Gastroesophageal sphincter (tissue), 4 donors: ENCODE data around the gene RDH14. TPM values are rescaled to one million over a fixed set of nuclear protein-coding genes. Genes with fewer than 3 reads are reported as not detected.

Experiments used
- ATAC-seq: fragments of 150-250 bp; one replicate; pipeline ENCODE4 v1.9.1; 2016; ENCODE audit warnings: mild to moderate bottlenecking, moderate library complexity
- H3K27ac ChIP-seq, 4 donors: fragments of 200-600 bp; sonication (generic) in 3 of 4; 1 replicate in 3 of 4; 2 replicates in 1 of 4; pipeline ENCODE4 v1.5.1; 2016 to 2019
- H3K27me3 ChIP-seq: fragments of 200-600 bp; sonication (generic); one replicate; pipeline ENCODE4 v1.5.1; 2019
- H3K36me3 ChIP-seq, 2 donors: fragments of 200-600 bp; sonication (generic); one replicate each; pipeline ENCODE4 v1.5.1; 2019; ENCODE audit warnings: control low read depth in 1 of 2
- H3K4me1 ChIP-seq, 3 donors: fragments of 200-600 bp; sonication (generic); 1 replicate in 2 of 3; 2 replicates in 1 of 3; pipeline ENCODE4 v1.5.1; 2016 to 2019; ENCODE audit warnings: control low read depth in 2 of 3
- H3K4me3 ChIP-seq, 2 donors: fragments of 200-600 bp; sonication (generic); one replicate each; pipeline ENCODE4 v1.5.1; 2019; ENCODE audit warnings: mild to moderate bottlenecking in 1 of 2, moderate library complexity in 1 of 2
- H3K9me3 ChIP-seq, 3 donors: fragments of 200-600 bp; sonication (generic); one replicate each; pipeline ENCODE4 v1.5.1; 2017 to 2019; ENCODE audit warnings: control low read depth in 2 of 3
- CTCF ChIP-seq, 4 experiments: fragments of 200-600 bp in 2 of 4; fragments of 450-650 bp in 2 of 4; sonication (generic) in 1 of 4; IDR thresholded peaks; one replicate each; pipeline ENCODE4 v1.5.1; 2017 to 2019; ENCODE audit warnings: antibody characterized with exemption in 4 of 4, mild to moderate bottlenecking in 2 of 4, moderate library complexity in 2 of 4
- EP300 ChIP-seq: sonication (generic); formaldehyde crosslinking; IDR thresholded peaks from one replicate; pipeline ENCODE4 v1.6.1; 2017; ENCODE audit warnings: antibody characterized with exemption, mild to moderate bottlenecking
- POLR2A ChIP-seq, 2 donors: fragments of 450-650 bp; IDR thresholded peaks; one replicate each; pipeline ENCODE4 v1.6.1; 2017; ENCODE audit warnings: antibody characterized with exemption in 2 of 2, mild to moderate bottlenecking in 2 of 2, moderate library complexity in 1 of 2
- POLR2AphosphoS5 ChIP-seq: sonication (generic); formaldehyde crosslinking; IDR thresholded peaks from one replicate; pipeline ENCODE4 v1.6.1; 2017; ENCODE audit warnings: antibody characterized with exemption
- WGBS, 2 donors: methylation state at CpG; one replicate each; pipeline ENCODE4 v1.1.5; 2018; ENCODE audit warnings: low coverage in 1 of 2; 5-methylcytosine and 5-hydroxymethylcytosine counted together
- total RNA-seq, 4 donors: library from RNA; depleted of rRNA; stranded (reverse); fragments of >200 nt; gene quantifications; one replicate each; pipeline ENCODE4 v1.1.0, GENCODE V29; 2016

RDH14 gene
- total RNA-seq, 4 donors from 2014 or later, result 49.7 to 76.3 (median 61.9) TPM

GRCh38 chr2:18588049-18588448 lies 27.6 kb upstream of the RDH14 start:
- no peaks in the 10 kb centered on the region for H3K4me1 ChIP-seq
- ATAC-seq, result no peak
- TF ChIP-seq EP300, result no peak
- no peak for TF ChIP-seq POLR2AphosphoS5
- no peak for TF ChIP-seq POLR2A (IDR thresholded peaks at IDR 0.05)
- no peak for TF ChIP-seq CTCF (IDR thresholded peaks at IDR 0.05)
- no peaks in the 10 kb centered on the region for H3K27me3 ChIP-seq
- no peak overlapping the region for H3K4me3 ChIP-seq
- 78 to 92% methylated on average over 1 of the region's 1 CpG for whole genome bisulfite sequencing, 2 donors
- no peak overlapping the region for H3K27ac ChIP-seq
- no peaks in the 10 kb centered on the region for H3K9me3 ChIP-seq
- no peaks in the 10 kb centered on the region for H3K36me3 ChIP-seq

GRCh38 chr2:18585526-18585925 lies 25.1 kb upstream of the RDH14 start:
- H3K4me1 ChIP-seq, result no peaks in the 10 kb centered on the region
- WGBS, 2 donors, result 71 to 95% methylated on average over 2 of the region's 3 CpGs
- no peaks in the 10 kb centered on the region for H3K36me3 ChIP-seq
- no peak overlapping the region for H3K4me3 ChIP-seq
- TF ChIP-seq CTCF (IDR thresholded peaks at IDR 0.05) (no peak), POLR2AphosphoS5 (no peak), POLR2A (IDR thresholded peaks at IDR 0.05) (no peak), EP300 (no peak)
- no peak overlapping the region for H3K27ac ChIP-seq
- H3K9me3 ChIP-seq, result no peaks in the 10 kb centered on the region
- no peak for ATAC-seq
- H3K27me3 ChIP-seq, result no peaks in the 10 kb centered on the region

GRCh38 chr2:18584608-18584954 lies 24.1 kb upstream of the RDH14 start:
- Histone ChIP-seq H3K4me1 (no peaks in the 10 kb centered on the region), H3K36me3 (no peaks in the 10 kb centered on the region), H3K27me3 (no peaks in the 10 kb centered on the region), H3K4me3 (no peak overlapping the region), H3K27ac (no peak overlapping the region), H3K9me3 (peaks cover 0 to 1% (median 0%) of the 10 kb centered on the region in 3 donors)
- WGBS, 2 donors, result 70 to 90% methylated on average over 2 to 5 of the region's 32 CpGs
- no peak for TF ChIP-seq EP300
- TF ChIP-seq CTCF (IDR thresholded peaks at IDR 0.05), result no peak
- no peak for TF ChIP-seq POLR2AphosphoS5
- no peak for TF ChIP-seq POLR2A (IDR thresholded peaks at IDR 0.05)
- ATAC-seq, result no peak

GRCh38 chr2:18583905-18584607 lies 23.6 kb upstream of the RDH14 start:
- Histone ChIP-seq H3K4me1 (no peaks in the 10 kb centered on the region), H3K9me3 (peaks cover 0 to 6% (median 0%) of the 10 kb centered on the region in 3 donors), H3K27ac (no peak overlapping the region), H3K36me3 (no peaks in the 10 kb centered on the region), H3K4me3 (no peak overlapping the region), H3K27me3 (no peaks in the 10 kb centered on the region)
- no peak for ATAC-seq
- no peak for TF ChIP-seq POLR2A (IDR thresholded peaks at IDR 0.05)
- TF ChIP-seq CTCF (IDR thresholded peaks at IDR 0.05), result no peak
- TF ChIP-seq EP300, result no peak
- WGBS, 2 donors, result 93% methylated on average over 34 of the region's 37 CpGs; no CpG with 5 or more reads in 1 of the 2 donors

- no peaks in the 10 kb centered on the region for H3K36me3 ChIP-seq
- 88 to 100% methylated on average over 2 to 3 of the region's 3 CpGs for WGBS, 2 donors
- H3K27ac ChIP-seq, result no peak overlapping the region
- peaks cover 0 to 14% (median 0%) of the 10 kb centered on the region in 3 donors for H3K9me3 ChIP-seq
- ATAC-seq, result no peak
- H3K4me3 ChIP-seq, result no peak overlapping the region
- no peaks in the 10 kb centered on the region for H3K4me1 ChIP-seq
- no peaks in the 10 kb centered on the region for H3K27me3 ChIP-seq
- TF ChIP-seq EP300 (no peak), POLR2AphosphoS5 (no peak), CTCF (IDR thresholded peaks at IDR 0.05) (no peak), POLR2A (IDR thresholded peaks at IDR 0.05) (no peak)
Measured at GRCh38 chr2:18580606-18581005, 20.2 kb upstream of the RDH14 start.
